Measurements from ENCODE around the gene PPP4R3B.
A peak's percentile ranks its signal among the peaks of the same experiment; 100 is the strongest.

Gene PPP4R3B

GRCh38 chr2:55511508-55512124 lies 105.8 kb downstream of the PPP4R3B start:
- H3K9me2 ChIP-seq (replicated peaks; ENCODE audit: low read depth, low read length): no peaks in the 10 kb centered on the region
- H3K4me2 ChIP-seq (ENCODE audit: low read depth, low read length, poor library complexity, severe bottlenecking): no peak overlapping the region
- H3K36me3 ChIP-seq (ENCODE audit: insufficient read depth, low read length): no peaks in the 10 kb centered on the region
- H3K9me3 ChIP-seq (ENCODE audit: insufficient read depth, low read depth, low read length): no peaks in the 10 kb centered on the region
- no peaks in the 10 kb centered on the region for H3F3A ChIP-seq (ENCODE audit: low read depth)
- TF ChIP-seq CTCF (conservative IDR thresholded peaks at IDR 0.05; ENCODE audit: low read length) (peak; percentile 50), EZH2phosphoT487 (IDR thresholded peaks at IDR 0.05; ENCODE audit: borderline replicate concordance) (no peak)
- H3K4me3 ChIP-seq (ENCODE audit: low read length, poor library complexity, severe bottlenecking): no peak overlapping the region
- no peaks in the 10 kb centered on the region for H3K27me3 ChIP-seq (ENCODE audit: insufficient read depth, low read length, poor library complexity, severe bottlenecking)
- H2AFZ ChIP-seq (ENCODE audit: low read length): no peak overlapping the region
- H3K79me2 ChIP-seq (ENCODE audit: insufficient read depth, low read length): no peaks in the 10 kb centered on the region
- no peaks in the 10 kb centered on the region for H3K4me1 ChIP-seq (ENCODE audit: insufficient read depth, low read length, poor library complexity, severe bottlenecking)
- no peak overlapping the region for H3K9ac ChIP-seq (ENCODE audit: low read depth, low read length, poor library complexity, severe bottlenecking)
- H4K20me1 ChIP-seq (ENCODE audit: insufficient read depth, low read length, poor library complexity, severe bottlenecking): no peaks in the 10 kb centered on the region

- Histone ChIP-seq H3K4me1 (ENCODE audit: insufficient read depth, low read length, poor library complexity, severe bottlenecking) (no peaks in the 10 kb centered on the region), H3K9ac (ENCODE audit: low read depth, low read length, poor library complexity, severe bottlenecking) (no peak overlapping the region), H2AFZ (ENCODE audit: low read length) (0 out of 2 replicates have a peak overlapping the region, but pooled peaks have one; percentile 41), H3K27me3 (ENCODE audit: insufficient read depth, low read length, poor library complexity, severe bottlenecking) (no peaks in the 10 kb centered on the region), H3K9me2 (replicated peaks; ENCODE audit: low read depth, low read length) (no peaks in the 10 kb centered on the region), H3K79me2 (ENCODE audit: insufficient read depth, low read length) (no peaks in the 10 kb centered on the region), H3K4me2 (ENCODE audit: low read depth, low read length, poor library complexity, severe bottlenecking) (no peak overlapping the region), H4K20me1 (ENCODE audit: insufficient read depth, low read length, poor library complexity, severe bottlenecking) (no peaks in the 10 kb centered on the region), H3F3A (ENCODE audit: low read depth) (no peaks in the 10 kb centered on the region), H3K9me3 (ENCODE audit: insufficient read depth, low read depth, low read length) (no peaks in the 10 kb centered on the region), H3K36me3 (ENCODE audit: insufficient read depth, low read length) (no peaks in the 10 kb centered on the region), H3K4me3 (ENCODE audit: low read length, poor library complexity, severe bottlenecking) (no peak overlapping the region)
- no peak for TF ChIP-seq EZH2phosphoT487 (IDR thresholded peaks at IDR 0.05; ENCODE audit: borderline replicate concordance)
- no peak for TF ChIP-seq CTCF (conservative IDR thresholded peaks at IDR 0.05; ENCODE audit: low read length)
Observed at GRCh38 chr2:55502590-55503141, 114.8 kb downstream of the PPP4R3B start.

- Histone ChIP-seq H3K79me2 (ENCODE audit: insufficient read depth, low read length) (no peaks in the 10 kb centered on the region), H4K20me1 (ENCODE audit: insufficient read depth, low read length, poor library complexity, severe bottlenecking) (no peaks in the 10 kb centered on the region), H3K9me2 (replicated peaks; ENCODE audit: low read depth, low read length) (no peaks in the 10 kb centered on the region), H3K4me3 (ENCODE audit: low read length, poor library complexity, severe bottlenecking) (no peak overlapping the region), H3K4me2 (ENCODE audit: low read depth, low read length, poor library complexity, severe bottlenecking) (no peak overlapping the region), H3K9ac (ENCODE audit: low read depth, low read length, poor library complexity, severe bottlenecking) (no peak overlapping the region), H2AFZ (ENCODE audit: low read length) (no peak overlapping the region), H3K9me3 (ENCODE audit: insufficient read depth, low read depth, low read length) (no peaks in the 10 kb centered on the region), H3K27me3 (ENCODE audit: insufficient read depth, low read length, poor library complexity, severe bottlenecking) (no peaks in the 10 kb centered on the region), H3K36me3 (ENCODE audit: insufficient read depth, low read length) (no peaks in the 10 kb centered on the region), H3K4me1 (ENCODE audit: insufficient read depth, low read length, poor library complexity, severe bottlenecking) (no peaks in the 10 kb centered on the region), H3F3A (ENCODE audit: low read depth) (no peaks in the 10 kb centered on the region)
- TF ChIP-seq EZH2phosphoT487 (IDR thresholded peaks at IDR 0.05; ENCODE audit: borderline replicate concordance) (no peak), CTCF (conservative IDR thresholded peaks at IDR 0.05; ENCODE audit: low read length) (no peak)
Observed at GRCh38 chr2:55500025-55500424, 117.4 kb downstream of the PPP4R3B start.
